HFFc6 (cell line): ENCODE measurements around the gene ELL2. TPM values are rescaled to one million over a fixed set of nuclear protein-coding genes. Genes with fewer than 3 reads are reported as not detected.
"Not testable (repeated sequence)": the region's sequence is repeated elsewhere in the genome, so short reads cannot be mapped to it uniquely, and the experiment has no call there.

Experiments used
- DNase-seq: peaks from one replicate; pipeline ENCODE4 v3.0.0-alpha.2; 2018
- H3K27ac Mint-ChIP-seq: 2 replicates; pipeline ENCODE4 v1.8.0; 2020; ENCODE audit warnings: mild to moderate bottlenecking, mixed read lengths
- H3K27me3 Mint-ChIP-seq: 2 replicates; pipeline ENCODE4 v1.8.0; 2021; ENCODE audit warnings: mild to moderate bottlenecking, moderate library complexity, mixed read lengths; ENCODE audit not compliant: insufficient read depth
- H3K36me3 Mint-ChIP-seq: 2 replicates; pipeline ENCODE4 v1.8.0; 2021; ENCODE audit warnings: low read depth, mixed read lengths
- H3K4me1 Mint-ChIP-seq: 2 replicates; pipeline ENCODE4 v1.8.0; 2020; ENCODE audit warnings: low read depth, mixed read lengths
- H3K4me3 Mint-ChIP-seq: 2 replicates; pipeline ENCODE4 v1.8.0; 2020; ENCODE audit warnings: mild to moderate bottlenecking, moderate library complexity, mixed read lengths
- H3K9me3 Mint-ChIP-seq: 2 replicates; pipeline ENCODE4 v1.8.0; 2020; ENCODE audit warnings: mild to moderate bottlenecking, mixed read lengths
- CTCF ChIP-seq: fragments of 200-600 bp; sonication (generic); IDR thresholded peaks from 2 replicates; pipeline ENCODE4 v1.5.0; 2021; ENCODE audit warnings: antibody characterized with exemption, mild to moderate bottlenecking
- total RNA-seq, 6 experiments: library from RNA; stranded (reverse); fragmentation: NEBNext Ultra II Directional; extraction: Animal tissue kit (Norgen Biotek cat#: 25700); gene quantifications; 2 replicates in 1 of 6; 3 replicates in 5 of 6; pipeline ENCODE4 v1.2.3, GENCODE V29; 2021

ELL2 gene
- total RNA-seq, 6 experiments from 2014 or later, result 346 to 505 (median 380) TPM

GRCh38 chr5:95930141-95930930, 31.3 kb downstream of the ELL2 start:
- no peak for DNase-seq
- Mint-ChIP-seq H3K4me3 (no peak overlapping the region; the same call in 1 of the 2 replicates), H3K27ac (peak overlapping the region; percentile 58), H3K4me1 (peaks cover 96% of the 10 kb centered on the region), H3K36me3 (peaks cover 73% of the 10 kb centered on the region), H3K9me3 (no peaks in the 10 kb centered on the region), H3K27me3 (peaks cover 15% of the 10 kb centered on the region)
- no peak for TF ChIP-seq CTCF

- peaks cover 80% of the 10 kb centered on the region for H3K36me3 Mint-ChIP-seq
- no peak for TF ChIP-seq CTCF
These were observed 32.9 kb downstream of the ELL2 start for GRCh38 chr5:95928724-95929253.

GRCh38 chr5:95927927-95928723, 33.5 kb downstream of the ELL2 start:
- H3K36me3 Mint-ChIP-seq, result peaks cover 82% of the 10 kb centered on the region
- DNase-seq, result no peak
- no peak overlapping the region for H3K4me3 Mint-ChIP-seq
- TF ChIP-seq CTCF, result no peak
- peaks cover 94% of the 10 kb centered on the region for H3K4me1 Mint-ChIP-seq
- H3K27ac Mint-ChIP-seq, result peak overlapping the region; percentile 54
- H3K9me3 Mint-ChIP-seq, result no peaks in the 10 kb centered on the region
- H3K27me3 Mint-ChIP-seq, result peaks cover 19% of the 10 kb centered on the region

More at GRCh38 chr5:95928724-95929253, 32.9 kb downstream of the ELL2 start:
- Mint-ChIP-seq H3K27me3 (peaks cover 18% of the 10 kb centered on the region), H3K27ac (peak overlapping the region; percentile 54), H3K4me1 (peaks cover 94% of the 10 kb centered on the region), H3K4me3 (peak overlapping the region; percentile 5; the same call in 1 of the 2 replicates), H3K9me3 (no peaks in the 10 kb centered on the region)
- no peak for DNase-seq

- not testable (repeated sequence) for H3K4me3 Mint-ChIP-seq, H3K9me3 Mint-ChIP-seq, DNase-seq
- Mint-ChIP-seq H3K27me3 (peaks cover 19% of the 10 kb centered on the region), H3K36me3 (peaks cover 82% of the 10 kb centered on the region), H3K27ac (peak overlapping the region; percentile 55), H3K4me1 (peaks cover 94% of the 10 kb centered on the region)
These were observed 34.4 kb downstream of the ELL2 start for GRCh38 chr5:95927300-95927699.

- Mint-ChIP-seq H3K4me3 (peak overlapping the region; percentile 27; the same call in 1 of the 2 replicates), H3K36me3 (peaks cover 82% of the 10 kb centered on the region), H3K4me1 (peaks cover 95% of the 10 kb centered on the region), H3K9me3 (peaks cover 5% of the 10 kb centered on the region; the same call in 1 of the 2 replicates), H3K27me3 (peaks cover 25% of the 10 kb centered on the region), H3K27ac (peak overlapping the region; percentile 65)
- TF ChIP-seq CTCF, result no peak
- no peak for DNase-seq
These were observed 35.7 kb downstream of the ELL2 start for GRCh38 chr5:95925939-95926338.
